ENCODE data around the gene DNHD1.

DNA sequence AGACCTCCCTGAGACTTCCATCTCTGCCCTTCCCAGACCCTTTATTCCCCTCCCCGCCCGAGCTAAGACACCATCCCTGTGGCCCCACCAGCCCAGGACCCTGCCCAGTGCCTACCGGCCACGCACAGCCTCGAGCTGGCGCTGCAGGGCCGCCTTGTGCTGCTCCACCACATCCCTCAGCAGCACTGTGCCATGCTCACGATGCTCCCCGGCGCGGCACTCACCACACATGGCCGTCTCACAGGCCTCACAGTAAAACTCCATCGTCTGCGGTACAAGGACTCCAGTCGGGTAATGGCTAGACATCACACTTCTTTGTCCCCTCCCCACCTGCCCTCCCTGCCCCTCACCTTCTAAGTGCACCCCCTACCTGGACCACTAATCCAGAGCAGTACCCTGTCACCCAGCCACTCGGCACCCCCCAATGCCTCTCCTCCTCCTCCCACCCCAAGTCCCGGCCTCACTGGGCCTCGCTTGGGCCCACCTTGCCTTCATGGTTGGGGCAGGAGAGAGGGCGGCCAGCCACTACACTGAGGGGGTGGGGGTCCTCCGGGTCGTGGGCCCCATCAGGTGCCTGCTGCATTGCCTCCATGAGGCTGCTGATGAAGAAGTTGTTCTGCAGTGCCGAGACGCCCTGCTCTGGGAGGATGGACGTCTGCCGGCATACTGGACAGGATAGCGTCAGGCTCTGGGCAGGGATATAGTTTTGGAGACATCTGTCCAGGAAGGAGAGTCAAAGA lies 39.3 kb upstream of the DNHD1 start:
- TF ChIP-seq CTCF (IDR thresholded peaks at IDR 0.05; ENCODE audit: poor library complexity) (no peak), EZH2 (IDR thresholded peaks at IDR 0.05; ENCODE audit: borderline replicate concordance) (no peak)

All from hepatocyte (in vitro differentiated cells).